ENCODE measurements around the gene ENAH. TPM values are rescaled to one million over a fixed set of nuclear protein-coding genes. Genes with fewer than 3 reads are reported as not detected.

The ENAH gene
- total and polyA plus RNA-seq, 9 of the 15 experiments (the other 6 are each of a cell fraction or from before 2014, with no cell fraction given), result 0.03 to 1.2 (median 0.15) TPM

DNA sequence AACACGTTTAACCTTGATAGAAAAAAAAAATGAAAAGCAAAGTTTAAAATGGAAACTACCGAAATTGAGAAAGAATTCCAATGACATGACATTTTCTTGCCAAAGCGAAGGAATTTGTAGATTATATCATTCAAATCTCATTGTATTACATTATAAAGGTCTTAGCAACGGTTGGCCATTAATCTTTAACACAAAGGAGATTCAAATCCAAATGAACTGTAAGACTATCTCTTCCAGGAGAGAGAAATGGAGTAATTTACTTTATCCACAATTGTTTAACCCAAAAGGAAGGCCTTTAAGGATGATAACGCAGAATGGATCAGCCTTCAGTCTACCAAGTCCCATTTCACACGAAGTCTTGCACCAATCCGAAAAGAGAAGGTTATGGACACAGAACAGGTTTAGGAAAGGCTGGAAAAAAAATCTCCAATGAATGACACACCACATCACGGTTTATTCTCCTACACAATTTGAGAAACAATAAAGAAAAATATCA, 1.5 kb downstream of the ENAH start:
- no peak for ATAC-seq
- peaks cover 0 to 16% of the 10 kb centered on the region in 2 experiments; a peak in 2 of 5 replicates for H3K4me1 ChIP-seq (replicated peaks in 1 of 2; ENCODE audit: control insufficient read depth in 2 of 2, insufficient read depth in 2 of 2, low read length in 2 of 2)
- intact Hi-C loops (cut with micrococcal nuclease) (loop anchor here (10.0 kb wide), 2 partner anchors 193 to 323 kb away; no protein-coding TSS in a partner anchor), in situ Hi-C loops (cut with MboI) (no loop called here)
- no peaks in the 10 kb centered on the region for H3K79me2 ChIP-seq (ENCODE audit: control insufficient read depth, insufficient read depth, low read length)
- WGBS (ENCODE audit: insufficient coverage, low coverage, missing lambda C conversion rate), result 9% methylated on average over 8 of the region's 8 CpGs
- H3K4me2 ChIP-seq (ENCODE audit: insufficient read depth, low read length), result no peak overlapping the region
- H3K27ac ChIP-seq (ENCODE audit: extremely low read depth, low read depth, low read length), result no peak overlapping the region
- no peak for DNase-seq (ENCODE audit: extremely low read depth in 1 of 4, low spot score in 3 of 4)
- FAIRE-seq, result no peak
- POLR2A ChIA-PET, result interaction anchor here (0.7 kb wide), 1 partner anchor 18 kb away, joined by 4 read pairs; no protein-coding TSS in a partner anchor
- no peak overlapping the region for H3K9ac ChIP-seq (ENCODE audit: insufficient read depth in 1 of 2, low read depth in 2 of 2, low read length in 2 of 2)
- peaks cover 29 to 33% of the 10 kb centered on the region in 2 experiments for H3K27me3 ChIP-seq (ENCODE audit: control insufficient read depth in 2 of 2, insufficient read depth in 2 of 2, low read length in 2 of 2)
- H3K36me3 ChIP-seq (ENCODE audit: control insufficient read depth, insufficient read depth, low read length), result no peaks in the 10 kb centered on the region
- no TSS peak for BruUV-seq (replicated peaks)
- H2AFZ ChIP-seq (ENCODE audit: low read depth, low read length), result no peak overlapping the region
- H3K4me3 ChIP-seq, result no peak overlapping the region
- CTCF ChIA-PET (ENCODE audit: low intra/inter-chr PET ratio), result interaction anchor here (0.6 kb wide), 1 partner anchor 180 kb away, joined by 5 read pairs; no protein-coding TSS in a partner anchor
- H4K20me1 ChIP-seq (replicated peaks; ENCODE audit: control insufficient read depth, insufficient read depth, low read length), result no peaks in the 10 kb centered on the region
- H3K9me3 ChIP-seq (replicated peaks; ENCODE audit: control insufficient read depth, insufficient read depth, low read depth, low read length), result no peaks in the 10 kb centered on the region
- no peaks in the 10 kb centered on the region for H3K9me1 ChIP-seq (ENCODE audit: control insufficient read depth, insufficient read depth, low read length)
- no peak for TF ChIP-seq HNRNPL (IDR thresholded peaks at IDR 0.05; ENCODE audit: low read depth, low read length)
- no peak for TF ChIP-seq SP1 (CRISPR knock-in tag; IDR thresholded peaks at IDR 0.05)
- peak; percentile 30 for TF ChIP-seq CBX8 (IDR thresholded peaks at IDR 0.05; ENCODE audit: borderline replicate concordance, extremely low read depth, low read depth, low read length, poor library complexity, severe bottlenecking)
- TF ChIP-seq TAF9B (IDR thresholded peaks at IDR 0.05; ENCODE audit: partially characterized antibody), result no peak
- TF ChIP-seq RBBP5 (IDR thresholded peaks at IDR 0.05; ENCODE audit: borderline replicate concordance, insufficient read depth, low read length, poor library complexity, severe bottlenecking), result no peak
- TF ChIP-seq NCOA6 (IDR thresholded peaks at IDR 0.05), result no peak
- no peak for TF ChIP-seq ZNF311 (CRISPR knock-in tag; IDR thresholded peaks at IDR 0.05)
- peak; percentile 92 for TF ChIP-seq CBX2 (IDR thresholded peaks at IDR 0.05; ENCODE audit: insufficient read depth, low read length, poor library complexity, severe bottlenecking)
- no peak for TF ChIP-seq LARP7 (IDR thresholded peaks at IDR 0.05)
- no peak for TF ChIP-seq XRCC4 (IDR thresholded peaks at IDR 0.05; ENCODE audit: extremely low read depth, insufficient read depth, insufficient read length)
- 0 out of 2 replicates have a peak, but pooled peaks have one; percentile 4 for TF ChIP-seq ZNF316 (IDR thresholded peaks at IDR 0.05)
- no peak for TF ChIP-seq CTCF (IDR thresholded peaks at IDR 0.05 in 2 of 3, conservative IDR thresholded peaks at IDR 0.05 in 1 of 3; ENCODE audit: insufficient read depth in 2 of 3, low read depth in 1 of 3, low read length in 3 of 3)
- TF ChIP-seq CHD2 (IDR thresholded peaks at IDR 0.05; ENCODE audit: low read depth, low read length), result no peak
- TF ChIP-seq HBP1 (CRISPR knock-in tag; IDR thresholded peaks at IDR 0.05), result no peak
- TF ChIP-seq DIDO1 (tag; IDR thresholded peaks at IDR 0.05; ENCODE audit: low read depth), result no peak
- TF ChIP-seq SAFB (IDR thresholded peaks at IDR 0.05; ENCODE audit: borderline replicate concordance, low read depth, low read length), result no peak
- no peak for TF ChIP-seq POLR2A (conservative IDR thresholded peaks at IDR 0.05)
- TF ChIP-seq ZNF146 (CRISPR knock-in tag; IDR thresholded peaks at IDR 0.05; ENCODE audit: unreplicated experiment), result no peak
